ENCODE data around the gene CEP68.

CEP68 gene

GRCh38 chr2:65045651-65046050 is 10.6 kb upstream of the CEP68 start:
- no peak overlapping the region for H2AFZ ChIP-seq (ENCODE audit: low read length)
- no peak for TF ChIP-seq EZH2phosphoT487 (IDR thresholded peaks at IDR 0.05; ENCODE audit: borderline replicate concordance)
- no peak for TF ChIP-seq CTCF (conservative IDR thresholded peaks at IDR 0.05; ENCODE audit: low read length)
- no peak overlapping the region for H3K9ac ChIP-seq (ENCODE audit: low read depth, low read length, poor library complexity, severe bottlenecking)
- no peaks in the 10 kb centered on the region for H3K36me3 ChIP-seq (ENCODE audit: insufficient read depth, low read length)
- H3K4me1 ChIP-seq (ENCODE audit: insufficient read depth, low read length, poor library complexity, severe bottlenecking): peaks cover 7% of the 10 kb centered on the region
- H3K9me3 ChIP-seq (ENCODE audit: insufficient read depth, low read depth, low read length): no peaks in the 10 kb centered on the region; the same call in 1 of the 2 replicates
- H3K27me3 ChIP-seq (ENCODE audit: insufficient read depth, low read length, poor library complexity, severe bottlenecking): no peaks in the 10 kb centered on the region
- H4K20me1 ChIP-seq (ENCODE audit: insufficient read depth, low read length, poor library complexity, severe bottlenecking): no peaks in the 10 kb centered on the region
- H3K4me3 ChIP-seq (ENCODE audit: low read length, poor library complexity, severe bottlenecking): no peak overlapping the region
- no peak overlapping the region for H3K4me2 ChIP-seq (ENCODE audit: low read depth, low read length, poor library complexity, severe bottlenecking)
- H3K9me2 ChIP-seq (replicated peaks; ENCODE audit: low read depth, low read length): no peaks in the 10 kb centered on the region
- H3F3A ChIP-seq (ENCODE audit: low read depth): no peaks in the 10 kb centered on the region
- H3K79me2 ChIP-seq (ENCODE audit: insufficient read depth, low read length): no peaks in the 10 kb centered on the region

GRCh38 chr2:65046633-65047407 is 9.4 kb upstream of the CEP68 start:
- no peak overlapping the region for H3K4me3 ChIP-seq (ENCODE audit: low read length, poor library complexity, severe bottlenecking)
- peaks cover 7% of the 10 kb centered on the region for H3K4me1 ChIP-seq (ENCODE audit: insufficient read depth, low read length, poor library complexity, severe bottlenecking)
- no peaks in the 10 kb centered on the region; the same call in 1 of the 2 replicates for H3K9me3 ChIP-seq (ENCODE audit: insufficient read depth, low read depth, low read length)
- TF ChIP-seq EZH2phosphoT487 (IDR thresholded peaks at IDR 0.05; ENCODE audit: borderline replicate concordance) (no peak), CTCF (conservative IDR thresholded peaks at IDR 0.05; ENCODE audit: low read length) (no peak)
- H3K79me2 ChIP-seq (ENCODE audit: insufficient read depth, low read length): no peaks in the 10 kb centered on the region
- H3F3A ChIP-seq (ENCODE audit: low read depth): no peaks in the 10 kb centered on the region
- H2AFZ ChIP-seq (ENCODE audit: low read length): no peak overlapping the region
- H3K36me3 ChIP-seq (ENCODE audit: insufficient read depth, low read length): no peaks in the 10 kb centered on the region
- no peak overlapping the region for H3K4me2 ChIP-seq (ENCODE audit: low read depth, low read length, poor library complexity, severe bottlenecking)
- no peaks in the 10 kb centered on the region for H4K20me1 ChIP-seq (ENCODE audit: insufficient read depth, low read length, poor library complexity, severe bottlenecking)
- no peaks in the 10 kb centered on the region for H3K9me2 ChIP-seq (replicated peaks; ENCODE audit: low read depth, low read length)
- H3K9ac ChIP-seq (ENCODE audit: low read depth, low read length, poor library complexity, severe bottlenecking): no peak overlapping the region
- H3K27me3 ChIP-seq (ENCODE audit: insufficient read depth, low read length, poor library complexity, severe bottlenecking): no peaks in the 10 kb centered on the region

GRCh38 chr2:65049010-65049639 is 7.1 kb upstream of the CEP68 start:
- no peaks in the 10 kb centered on the region for H3K27me3 ChIP-seq (ENCODE audit: insufficient read depth, low read length, poor library complexity, severe bottlenecking)
- TF ChIP-seq CTCF (conservative IDR thresholded peaks at IDR 0.05; ENCODE audit: low read length) (no peak), EZH2phosphoT487 (IDR thresholded peaks at IDR 0.05; ENCODE audit: borderline replicate concordance) (no peak)
- H3K36me3 ChIP-seq (ENCODE audit: insufficient read depth, low read length): no peaks in the 10 kb centered on the region
- no peaks in the 10 kb centered on the region for H3K9me2 ChIP-seq (replicated peaks; ENCODE audit: low read depth, low read length)
- H3K9ac ChIP-seq (ENCODE audit: low read depth, low read length, poor library complexity, severe bottlenecking): no peak overlapping the region
- H3K4me2 ChIP-seq (ENCODE audit: low read depth, low read length, poor library complexity, severe bottlenecking): no peak overlapping the region
- no peaks in the 10 kb centered on the region for H3K79me2 ChIP-seq (ENCODE audit: insufficient read depth, low read length)
- H3K4me3 ChIP-seq (ENCODE audit: low read length, poor library complexity, severe bottlenecking): no peak overlapping the region
- no peak overlapping the region for H2AFZ ChIP-seq (ENCODE audit: low read length)
- H3K4me1 ChIP-seq (ENCODE audit: insufficient read depth, low read length, poor library complexity, severe bottlenecking): peaks cover 15% of the 10 kb centered on the region
- no peaks in the 10 kb centered on the region for H3F3A ChIP-seq (ENCODE audit: low read depth)
- no peaks in the 10 kb centered on the region; the same call in 1 of the 2 replicates for H3K9me3 ChIP-seq (ENCODE audit: insufficient read depth, low read depth, low read length)
- H4K20me1 ChIP-seq (ENCODE audit: insufficient read depth, low read length, poor library complexity, severe bottlenecking): no peaks in the 10 kb centered on the region
